ENCODE data around the gene LIAS.
A peak's percentile ranks its signal among the peaks of the same experiment; 100 is the strongest.

The LIAS gene

DNA sequence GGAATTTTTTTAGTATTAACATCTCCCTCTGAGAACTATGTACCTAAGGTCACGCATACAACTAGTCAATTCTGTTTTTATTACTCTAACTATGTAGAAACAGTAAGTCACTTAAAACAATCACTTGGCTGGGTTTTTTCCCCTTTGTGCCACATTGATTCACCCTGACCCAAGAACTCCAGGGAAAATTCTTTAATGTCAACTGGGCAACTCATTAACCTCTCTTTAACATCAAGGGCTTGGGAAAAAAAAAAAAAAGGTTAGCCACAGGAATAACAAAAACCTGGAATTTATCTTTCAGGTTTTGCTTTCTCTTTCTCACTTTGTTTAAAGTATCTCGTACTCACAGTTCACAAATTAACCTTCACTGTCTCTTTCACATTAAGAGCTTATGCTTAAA is 8.2 kb upstream of the LIAS start:
- no peak for TF ChIP-seq TCF12 (IDR thresholded peaks at IDR 0.05; ENCODE audit: low read depth)
- no peak for TF ChIP-seq RAD21 (IDR thresholded peaks at IDR 0.05; ENCODE audit: low read depth)
- no peak for TF ChIP-seq CEBPB (IDR thresholded peaks at IDR 0.05)
- TF ChIP-seq, protein P1, sequence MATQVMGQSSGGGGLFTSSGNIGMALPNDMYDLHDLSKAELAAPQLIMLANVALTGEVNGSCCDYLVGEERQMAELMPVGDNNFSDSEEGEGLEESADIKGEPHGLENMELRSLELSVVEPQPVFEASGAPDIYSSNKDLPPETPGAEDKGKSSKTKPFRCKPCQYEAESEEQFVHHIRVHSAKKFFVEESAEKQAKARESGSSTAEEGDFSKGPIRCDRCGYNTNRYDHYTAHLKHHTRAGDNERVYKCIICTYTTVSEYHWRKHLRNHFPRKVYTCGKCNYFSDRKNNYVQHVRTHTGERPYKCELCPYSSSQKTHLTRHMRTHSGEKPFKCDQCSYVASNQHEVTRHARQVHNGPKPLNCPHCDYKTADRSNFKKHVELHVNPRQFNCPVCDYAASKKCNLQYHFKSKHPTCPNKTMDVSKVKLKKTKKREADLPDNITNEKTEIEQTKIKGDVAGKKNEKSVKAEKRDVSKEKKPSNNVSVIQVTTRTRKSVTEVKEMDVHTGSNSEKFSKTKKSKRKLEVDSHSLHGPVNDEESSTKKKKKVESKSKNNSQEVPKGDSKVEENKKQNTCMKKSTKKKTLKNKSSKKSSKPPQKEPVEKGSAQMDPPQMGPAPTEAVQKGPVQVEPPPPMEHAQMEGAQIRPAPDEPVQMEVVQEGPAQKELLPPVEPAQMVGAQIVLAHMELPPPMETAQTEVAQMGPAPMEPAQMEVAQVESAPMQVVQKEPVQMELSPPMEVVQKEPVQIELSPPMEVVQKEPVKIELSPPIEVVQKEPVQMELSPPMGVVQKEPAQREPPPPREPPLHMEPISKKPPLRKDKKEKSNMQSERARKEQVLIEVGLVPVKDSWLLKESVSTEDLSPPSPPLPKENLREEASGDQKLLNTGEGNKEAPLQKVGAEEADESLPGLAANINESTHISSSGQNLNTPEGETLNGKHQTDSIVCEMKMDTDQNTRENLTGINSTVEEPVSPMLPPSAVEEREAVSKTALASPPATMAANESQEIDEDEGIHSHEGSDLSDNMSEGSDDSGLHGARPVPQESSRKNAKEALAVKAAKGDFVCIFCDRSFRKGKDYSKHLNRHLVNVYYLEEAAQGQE (IDR thresholded peaks at IDR 0.05; ENCODE audit: low read depth): no peak
- no peak for TF ChIP-seq NFIC (IDR thresholded peaks at IDR 0.05)
- TF ChIP-seq EGR1 (IDR thresholded peaks at IDR 0.05): no peak
- TF ChIP-seq EP300 (IDR thresholded peaks at IDR 0.05; ENCODE audit: borderline replicate concordance): no peak
- TF ChIP-seq TEAD4 (IDR thresholded peaks at IDR 0.05): no peak
- TF ChIP-seq FOXM1 (IDR thresholded peaks at IDR 0.05; ENCODE audit: borderline replicate concordance, low read depth): no peak
- no peak for TF ChIP-seq YY1 (IDR thresholded peaks at IDR 0.05; ENCODE audit: low read depth)
- TF ChIP-seq, protein P2, sequence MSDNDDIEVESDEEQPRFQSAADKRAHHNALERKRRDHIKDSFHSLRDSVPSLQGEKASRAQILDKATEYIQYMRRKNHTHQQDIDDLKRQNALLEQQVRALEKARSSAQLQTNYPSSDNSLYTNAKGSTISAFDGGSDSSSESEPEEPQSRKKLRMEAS (IDR thresholded peaks at IDR 0.05): no peak
- TF ChIP-seq TAF1 (IDR thresholded peaks at IDR 0.05; ENCODE audit: low read depth): no peak
- TF ChIP-seq CREB1 (IDR thresholded peaks at IDR 0.05; ENCODE audit: low read depth): no peak
- TF ChIP-seq ZBTB7A (IDR thresholded peaks at IDR 0.05; ENCODE audit: low read depth): no peak
- TF ChIP-seq, protein P3, sequence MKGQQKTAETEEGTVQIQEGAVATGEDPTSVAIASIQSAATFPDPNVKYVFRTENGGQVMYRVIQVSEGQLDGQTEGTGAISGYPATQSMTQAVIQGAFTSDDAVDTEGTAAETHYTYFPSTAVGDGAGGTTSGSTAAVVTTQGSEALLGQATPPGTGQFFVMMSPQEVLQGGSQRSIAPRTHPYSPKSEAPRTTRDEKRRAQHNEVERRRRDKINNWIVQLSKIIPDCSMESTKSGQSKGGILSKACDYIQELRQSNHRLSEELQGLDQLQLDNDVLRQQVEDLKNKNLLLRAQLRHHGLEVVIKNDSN (IDR thresholded peaks at IDR 0.05): no peak

DNA sequence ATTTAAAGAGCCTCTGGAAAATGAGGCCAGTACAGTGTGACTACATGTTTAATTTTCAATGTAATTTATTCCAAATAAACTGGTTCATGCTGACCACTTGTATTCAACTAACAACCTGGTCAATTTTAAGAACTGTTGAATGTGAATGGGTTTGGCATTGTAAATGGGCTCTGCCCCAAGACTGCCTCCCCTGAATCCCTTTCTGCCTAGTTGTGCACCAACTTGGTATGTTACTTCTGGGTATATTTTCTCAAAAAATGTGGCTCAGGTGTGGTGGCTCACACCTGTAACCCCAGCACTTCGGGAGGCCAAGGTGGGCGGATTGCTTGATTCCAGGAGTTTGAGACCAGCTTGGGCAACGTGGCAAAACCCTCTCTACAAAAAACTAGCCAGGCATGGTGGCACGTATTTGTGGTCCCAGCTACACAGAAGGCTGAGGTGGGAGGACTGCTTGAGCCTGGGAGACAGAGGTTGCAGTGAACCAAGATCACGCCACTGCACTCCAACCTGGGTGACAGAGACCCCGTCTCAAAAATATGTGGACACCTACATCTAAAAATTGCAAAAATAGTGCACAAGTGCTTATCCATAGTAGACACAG is 7.3 kb upstream of the LIAS start:
- TF ChIP-seq, protein P3 (IDR thresholded peaks at IDR 0.05): no peak
- no peak for TF ChIP-seq YY1 (IDR thresholded peaks at IDR 0.05; ENCODE audit: low read depth)
- no peak for TF ChIP-seq CREB1 (IDR thresholded peaks at IDR 0.05; ENCODE audit: low read depth)

DNA sequence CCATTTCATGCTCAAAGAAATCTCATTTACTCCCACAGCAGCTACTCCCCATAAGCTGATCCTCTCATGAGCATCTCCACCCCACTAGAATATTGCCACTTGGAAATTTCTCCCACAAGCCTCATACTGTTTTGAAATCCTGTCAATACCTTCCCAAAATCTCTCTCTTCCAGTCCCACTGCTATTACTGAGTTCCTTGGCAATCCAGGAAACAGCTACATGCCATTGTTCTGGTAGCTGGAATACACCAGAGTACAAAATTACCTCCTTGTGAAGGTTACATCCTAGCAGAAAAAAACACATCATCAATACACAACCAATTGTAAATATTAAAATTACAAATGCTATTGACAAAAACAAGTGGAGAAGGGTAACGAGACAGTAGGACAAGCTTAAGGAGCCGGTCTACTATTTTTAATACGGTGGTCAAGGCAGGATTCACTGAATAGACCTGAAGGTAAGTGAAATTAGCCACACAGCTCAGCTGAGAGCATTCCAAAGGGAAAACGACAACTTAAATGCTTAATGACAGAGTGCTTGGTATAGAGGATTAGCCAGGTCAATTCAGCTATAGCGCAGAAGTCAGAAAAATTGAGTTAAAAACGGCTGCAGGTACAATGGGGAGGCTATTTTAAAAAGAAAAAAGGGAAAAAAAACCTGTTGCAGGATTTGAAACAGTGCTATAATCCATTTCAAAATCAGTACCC is 6.5 kb upstream of the LIAS start:
- TF ChIP-seq, protein P2 (IDR thresholded peaks at IDR 0.05): no peak
- TF ChIP-seq TAF1 (IDR thresholded peaks at IDR 0.05; ENCODE audit: low read depth): 0 out of 2 replicates have a peak, but pooled peaks have one; percentile 18

DNA sequence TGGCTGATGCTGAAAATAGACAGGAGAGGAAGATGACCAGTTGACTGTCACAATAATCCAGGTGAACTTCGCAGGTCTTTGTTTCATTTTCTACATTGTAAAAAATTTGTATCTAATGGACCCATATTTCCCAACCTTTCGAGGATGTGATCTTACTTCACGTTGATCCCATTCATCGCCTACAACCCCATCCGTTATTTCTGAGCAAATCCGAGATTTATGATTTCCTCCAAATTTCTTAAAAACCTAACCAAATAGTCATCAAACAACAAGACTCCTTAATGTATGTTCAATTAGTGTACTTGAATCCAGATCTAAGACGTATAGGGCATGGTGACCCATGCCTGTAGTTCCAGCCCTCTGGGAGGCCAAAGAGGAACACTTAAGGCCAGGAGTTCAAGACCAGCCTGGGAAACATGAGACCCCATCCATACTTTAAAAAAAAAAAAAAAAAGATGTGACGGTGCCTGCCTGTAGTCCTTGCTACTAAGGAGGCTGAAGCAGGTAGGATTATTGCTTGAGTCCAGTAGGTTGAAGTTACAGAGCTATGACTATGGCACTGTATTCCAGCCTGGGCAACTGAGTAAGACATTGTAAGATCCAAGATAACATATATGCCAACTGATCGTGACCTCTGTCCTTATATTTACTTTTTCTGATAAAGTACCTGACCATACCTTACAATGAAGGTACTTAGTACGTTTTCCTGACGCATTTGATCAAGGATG is 5.8 kb upstream of the LIAS start:
- TF ChIP-seq, protein P2 (IDR thresholded peaks at IDR 0.05): no peak
- TF ChIP-seq YY1 (IDR thresholded peaks at IDR 0.05; ENCODE audit: low read depth) (no peak), ZBTB7A (IDR thresholded peaks at IDR 0.05; ENCODE audit: low read depth) (no peak), CREB1 (IDR thresholded peaks at IDR 0.05; ENCODE audit: low read depth) (no peak), TAF1 (IDR thresholded peaks at IDR 0.05; ENCODE audit: low read depth) (no peak), EGR1 (IDR thresholded peaks at IDR 0.05) (no peak), EP300 (IDR thresholded peaks at IDR 0.05; ENCODE audit: borderline replicate concordance) (no peak), TCF12 (IDR thresholded peaks at IDR 0.05; ENCODE audit: low read depth) (no peak), CEBPB (IDR thresholded peaks at IDR 0.05) (no peak), TEAD4 (IDR thresholded peaks at IDR 0.05) (no peak), FOXM1 (IDR thresholded peaks at IDR 0.05; ENCODE audit: borderline replicate concordance, low read depth) (no peak), RAD21 (IDR thresholded peaks at IDR 0.05; ENCODE audit: low read depth) (no peak), NFIC (IDR thresholded peaks at IDR 0.05) (no peak)
- TF ChIP-seq, protein P3 (IDR thresholded peaks at IDR 0.05): no peak
- TF ChIP-seq, protein P1 (IDR thresholded peaks at IDR 0.05; ENCODE audit: low read depth): no peak

DNA sequence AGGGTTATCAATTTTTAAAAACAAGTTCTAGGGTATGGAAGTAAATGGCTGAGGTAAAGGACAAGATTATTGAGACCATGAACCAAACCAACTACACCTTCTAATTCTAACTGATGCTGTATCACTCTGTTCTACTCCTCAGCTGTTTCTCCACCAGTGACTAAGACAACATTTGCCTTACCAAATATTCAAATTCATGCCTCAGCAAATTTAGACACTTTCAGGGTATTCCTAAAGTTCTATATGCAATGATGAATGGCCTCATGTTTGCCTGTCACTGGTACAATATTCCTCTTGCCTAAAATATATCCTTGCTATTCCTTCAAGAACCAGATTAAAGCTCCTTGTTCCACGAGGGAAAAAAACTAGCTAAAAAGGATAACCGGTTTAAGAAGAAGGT is 5.1 kb upstream of the LIAS start:
- TF ChIP-seq CEBPB (IDR thresholded peaks at IDR 0.05): no peak
- no peak for TF ChIP-seq RAD21 (IDR thresholded peaks at IDR 0.05; ENCODE audit: low read depth)
- TF ChIP-seq EGR1 (IDR thresholded peaks at IDR 0.05): no peak
- TF ChIP-seq TCF12 (IDR thresholded peaks at IDR 0.05; ENCODE audit: low read depth): no peak
- no peak for TF ChIP-seq TEAD4 (IDR thresholded peaks at IDR 0.05)
- TF ChIP-seq NFIC (IDR thresholded peaks at IDR 0.05): no peak
- TF ChIP-seq FOXM1 (IDR thresholded peaks at IDR 0.05; ENCODE audit: borderline replicate concordance, low read depth): no peak
- TF ChIP-seq TAF1 (IDR thresholded peaks at IDR 0.05; ENCODE audit: low read depth): no peak
- TF ChIP-seq ZBTB7A (IDR thresholded peaks at IDR 0.05; ENCODE audit: low read depth): no peak
- no peak for TF ChIP-seq EP300 (IDR thresholded peaks at IDR 0.05; ENCODE audit: borderline replicate concordance)
- TF ChIP-seq CREB1 (IDR thresholded peaks at IDR 0.05; ENCODE audit: low read depth): no peak
- no peak for TF ChIP-seq YY1 (IDR thresholded peaks at IDR 0.05; ENCODE audit: low read depth)

All from Ishikawa (cell line).